Left renal cortex interstitium (tissue), 4 donors: ENCODE data around the gene TMEM164. TPM values are rescaled to one million over a fixed set of nuclear protein-coding genes. Genes with fewer than 3 reads are reported as not detected.
A peak's percentile ranks its signal among the peaks of the same experiment; 100 is the strongest.
"Not testable (repeated sequence)": the region's sequence is repeated elsewhere in the genome, so short reads cannot be mapped to it uniquely, and the experiment has no call there.

Experiments
- DNase-seq, 4 donors: peaks; one replicate each; pipeline ENCODE4 v3.0.0-alpha.2; 2013; ENCODE audit warnings: low read depth in 4 of 4, low spot score in 2 of 4, missing footprints in 1 of 4
- polyA plus RNA-seq, 4 donors: library from polyadenylated mRNA; unstranded; fragments of 120-200 nt; gene quantifications; one replicate each; pipeline ENCODE4 v1.2.1, GENCODE V29; 2013; ENCODE audit not compliant: insufficient read length in 4 of 4

Gene TMEM164
- polyA plus RNA-seq, 4 donors = 34.6 to 39.9 (median 36.7) TPM

DNA sequence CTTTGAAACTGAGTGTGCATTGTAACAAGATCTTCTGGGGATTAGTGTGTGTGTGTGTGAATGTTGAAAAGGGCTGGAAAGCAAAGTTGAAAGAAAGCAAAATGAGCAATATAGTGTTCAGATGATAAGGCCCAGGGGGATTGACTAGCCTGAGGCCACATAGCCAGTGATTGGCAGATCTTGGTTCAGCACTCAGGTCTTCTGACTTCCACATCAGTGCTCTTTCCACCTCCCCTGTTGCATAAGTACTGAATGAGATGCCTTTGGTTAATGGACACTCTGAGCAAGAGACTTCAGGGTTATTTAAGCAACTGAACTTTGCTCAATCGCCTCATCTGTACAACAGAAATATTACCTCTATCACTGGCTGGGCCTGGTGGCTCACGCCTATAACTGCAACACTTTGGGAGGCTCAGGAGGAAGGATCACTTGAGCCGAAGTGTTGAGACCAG lies 120.4 kb downstream of the TMEM164 start:
- DNase-seq = no peak

DNA sequence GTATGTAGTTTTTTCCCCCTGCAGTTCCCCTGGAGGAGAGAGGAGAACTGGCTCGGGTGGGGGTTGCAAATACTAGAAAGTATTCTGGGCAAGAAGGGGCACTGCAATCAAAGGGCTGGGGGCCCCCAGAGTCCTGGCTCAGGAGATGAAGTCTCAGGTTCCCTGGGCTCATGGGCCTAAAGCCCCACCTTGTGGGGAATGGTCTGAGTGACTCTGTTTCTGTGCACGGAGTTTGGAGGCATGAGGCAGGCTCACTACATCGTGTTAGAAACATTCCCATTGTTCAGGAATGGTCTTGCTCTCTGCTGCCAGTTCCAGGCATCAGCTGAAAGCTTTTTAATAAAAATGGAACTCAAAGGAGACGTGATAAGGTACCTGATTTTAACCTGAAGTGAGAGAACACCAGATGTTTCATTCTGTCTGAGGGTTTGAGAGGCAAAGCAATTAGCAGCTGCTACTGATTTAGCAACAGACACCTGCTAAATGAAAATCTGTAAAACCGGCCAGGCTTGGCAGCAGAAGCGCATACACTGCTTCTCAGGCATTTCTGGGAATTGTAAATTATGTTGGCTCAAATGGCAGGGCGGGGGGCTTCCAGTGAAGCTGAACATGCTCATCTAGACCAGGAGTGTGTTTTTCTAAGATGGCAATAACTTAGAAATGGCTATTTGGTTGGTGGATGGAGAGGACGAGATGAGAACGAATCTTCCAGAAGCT lies 122.7 kb downstream of the TMEM164 start:
- DNase-seq = no peak

DNA sequence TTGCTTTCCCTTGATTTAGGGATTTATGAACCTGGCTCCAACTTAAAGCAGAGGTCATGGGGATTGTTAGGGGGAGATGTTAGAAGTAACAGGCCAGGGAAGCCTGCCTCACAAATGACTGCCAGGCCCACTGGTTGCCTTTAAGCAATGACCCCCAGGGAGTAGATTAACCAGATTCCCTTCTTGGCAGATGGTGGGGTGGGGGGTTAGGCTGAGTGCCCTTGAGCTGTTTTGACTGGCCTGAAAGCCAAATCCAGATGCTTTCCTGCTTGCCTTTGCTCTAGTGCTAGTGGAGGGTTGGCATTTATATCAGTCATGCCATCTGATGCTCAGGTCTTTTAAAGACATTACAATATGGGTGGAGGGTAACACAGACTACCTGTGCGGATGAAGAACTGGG lies 128.1 kb downstream of the TMEM164 start:
- no peak for DNase-seq

DNA sequence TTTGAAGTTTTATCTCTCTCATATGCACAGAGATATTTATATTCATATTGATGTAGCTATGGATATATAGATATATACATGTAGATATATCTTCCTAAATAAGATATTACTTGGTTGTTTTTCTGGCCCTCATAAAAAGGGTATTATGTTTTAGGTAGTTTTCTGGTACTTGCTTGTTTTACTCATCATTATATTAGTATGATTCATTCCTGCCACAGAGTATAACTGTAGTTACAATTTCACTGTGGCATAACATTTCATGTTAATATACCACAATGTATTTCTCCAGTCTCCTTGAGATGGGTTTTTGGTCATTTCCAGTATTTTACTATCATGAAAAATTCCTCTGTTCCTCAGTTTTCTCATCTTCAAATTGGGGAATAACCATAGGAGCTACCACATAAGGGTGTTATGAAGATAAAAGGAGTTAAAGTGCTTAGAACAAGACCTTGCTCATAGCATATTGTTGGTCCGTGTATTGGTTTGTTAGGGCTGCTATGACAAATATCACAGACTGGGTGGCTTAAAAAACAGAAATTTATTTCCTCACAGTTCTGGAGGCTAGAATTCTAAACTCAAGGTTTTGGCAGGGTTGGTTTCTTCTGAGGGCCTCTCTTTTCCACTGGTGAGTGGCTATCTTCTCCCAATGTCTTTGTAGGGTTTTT lies 129.7 kb downstream of the TMEM164 start:
- no peak for DNase-seq

DNA sequence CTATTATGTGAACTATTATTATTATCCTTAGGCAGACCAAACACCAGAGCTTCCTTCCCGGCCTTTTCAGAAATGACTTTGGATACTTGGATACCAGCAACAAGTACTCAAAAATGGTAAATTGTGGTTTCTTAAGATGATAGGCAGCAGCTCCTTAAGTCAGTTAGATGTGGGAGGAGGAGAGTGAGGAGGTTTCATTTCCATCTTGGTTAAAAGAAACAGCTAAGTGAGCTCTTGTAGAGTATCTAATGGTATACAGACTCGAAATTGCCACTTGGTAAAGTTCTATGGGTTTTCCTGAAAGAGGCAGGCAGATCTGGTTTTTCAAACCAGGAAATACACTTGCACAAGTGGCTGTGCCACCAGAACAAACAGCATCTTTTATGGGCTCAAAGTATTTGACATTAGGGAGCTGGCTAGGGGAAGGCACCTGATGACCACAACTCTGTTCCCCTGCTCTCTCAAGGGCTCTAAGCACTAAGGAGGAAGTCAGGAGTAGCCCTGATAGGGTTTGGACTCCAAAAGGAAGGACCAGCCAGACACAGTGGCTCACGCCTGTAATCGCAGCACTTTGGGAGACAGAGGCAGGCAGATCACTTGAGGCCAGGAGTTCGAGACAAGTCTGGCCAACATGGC lies 130.9 kb downstream of the TMEM164 start:
- no peak for DNase-seq

DNA sequence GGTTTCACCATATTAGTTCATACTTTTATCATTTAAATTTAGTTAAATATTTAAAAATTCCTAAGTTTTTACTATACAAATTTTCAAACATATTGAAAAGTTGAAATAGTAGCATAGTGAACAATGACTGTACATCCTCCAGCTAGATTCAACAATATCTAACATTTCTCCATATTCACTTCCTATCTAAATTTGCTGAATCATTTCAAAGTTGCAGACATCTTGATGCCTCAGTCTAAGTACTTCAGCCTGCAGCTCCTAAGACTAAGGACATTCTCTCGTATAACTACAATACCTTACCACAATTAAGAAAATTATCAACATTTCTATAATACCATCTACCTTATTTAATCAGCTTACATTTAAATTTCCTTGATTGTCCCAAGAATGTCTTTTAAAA lies 132.7 kb downstream of the TMEM164 start:
- DNase-seq = no peak

DNA sequence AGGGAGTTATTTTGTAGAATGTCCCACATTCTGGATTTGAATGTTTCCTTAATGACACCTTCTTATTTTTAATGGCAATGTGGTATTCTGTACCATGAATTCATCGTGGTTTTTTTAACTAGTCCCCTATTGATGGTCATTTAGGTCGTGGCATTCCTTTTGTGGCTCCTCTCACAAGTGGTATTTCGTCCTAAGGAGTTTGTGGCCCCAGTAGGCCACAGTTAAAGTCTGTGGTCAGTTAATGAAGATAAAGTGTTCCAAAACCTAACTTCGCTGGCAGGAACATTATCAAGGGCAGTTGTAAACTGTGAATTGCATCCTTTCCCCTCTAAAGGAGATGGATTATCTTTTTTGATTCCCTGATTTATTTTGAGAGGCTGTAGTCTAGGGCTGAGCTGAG lies 133.2 kb downstream of the TMEM164 start:
- no peak for DNase-seq

DNA sequence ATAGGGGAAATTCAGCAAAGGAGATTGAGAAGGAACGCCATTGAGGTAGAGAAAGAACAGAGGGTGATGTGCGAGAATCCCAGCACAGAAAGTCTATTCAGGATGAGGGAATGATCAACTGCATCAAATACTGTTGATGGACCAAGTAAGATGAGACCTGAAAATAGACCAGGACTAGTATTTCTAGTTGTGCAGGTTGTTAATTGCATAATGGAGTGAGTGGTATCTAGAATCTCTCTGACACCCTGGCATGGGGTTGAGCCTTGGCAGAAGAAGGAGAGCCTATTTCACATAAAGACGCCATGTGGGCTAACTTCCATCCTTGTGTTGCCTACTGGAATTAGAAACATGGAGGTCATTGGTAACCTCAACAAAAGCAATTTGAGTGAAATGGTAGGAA lies 135.6 kb downstream of the TMEM164 start:
- no peak for DNase-seq

DNA sequence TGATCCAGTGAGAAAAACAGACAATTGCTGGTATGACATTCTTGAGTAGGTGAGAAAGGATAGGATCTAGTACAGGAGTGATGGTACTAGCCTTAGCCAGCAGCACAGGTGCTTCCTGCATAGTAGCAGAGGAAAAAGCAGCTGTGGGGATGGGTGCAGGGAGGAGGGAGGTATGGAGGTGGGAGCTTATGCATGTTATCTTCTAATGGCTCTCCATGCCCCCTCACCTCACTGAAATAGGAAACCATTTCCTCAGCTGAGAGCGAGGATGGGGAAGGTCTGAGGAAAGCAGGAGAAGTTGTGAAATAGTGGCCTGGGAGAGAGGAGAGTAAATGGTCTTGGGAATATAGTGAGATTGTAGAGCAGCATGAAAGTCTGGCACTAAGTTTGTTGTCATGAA lies 136.3 kb downstream of the TMEM164 start:
- DNase-seq = no peak

DNA sequence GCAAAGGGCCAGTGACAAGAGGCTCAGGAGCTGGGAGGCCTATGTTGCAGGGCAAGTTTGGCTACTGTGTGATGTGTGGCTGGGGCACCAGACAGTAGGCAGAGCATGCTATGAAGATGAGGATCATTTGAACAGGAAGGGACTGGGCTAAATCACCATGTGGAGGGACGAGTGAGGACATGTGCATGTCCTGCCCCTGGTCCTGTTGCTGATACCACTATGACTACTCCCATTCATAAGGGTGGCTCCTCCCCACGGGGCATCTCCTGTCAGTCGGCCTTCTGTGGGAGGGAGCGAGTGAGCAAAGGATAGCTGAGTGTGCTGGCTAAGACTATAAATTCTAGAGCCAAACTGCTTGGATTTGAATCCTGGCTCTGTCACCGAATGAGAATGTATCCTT lies 139.2 kb downstream of the TMEM164 start:
- DNase-seq = no peak

DNA sequence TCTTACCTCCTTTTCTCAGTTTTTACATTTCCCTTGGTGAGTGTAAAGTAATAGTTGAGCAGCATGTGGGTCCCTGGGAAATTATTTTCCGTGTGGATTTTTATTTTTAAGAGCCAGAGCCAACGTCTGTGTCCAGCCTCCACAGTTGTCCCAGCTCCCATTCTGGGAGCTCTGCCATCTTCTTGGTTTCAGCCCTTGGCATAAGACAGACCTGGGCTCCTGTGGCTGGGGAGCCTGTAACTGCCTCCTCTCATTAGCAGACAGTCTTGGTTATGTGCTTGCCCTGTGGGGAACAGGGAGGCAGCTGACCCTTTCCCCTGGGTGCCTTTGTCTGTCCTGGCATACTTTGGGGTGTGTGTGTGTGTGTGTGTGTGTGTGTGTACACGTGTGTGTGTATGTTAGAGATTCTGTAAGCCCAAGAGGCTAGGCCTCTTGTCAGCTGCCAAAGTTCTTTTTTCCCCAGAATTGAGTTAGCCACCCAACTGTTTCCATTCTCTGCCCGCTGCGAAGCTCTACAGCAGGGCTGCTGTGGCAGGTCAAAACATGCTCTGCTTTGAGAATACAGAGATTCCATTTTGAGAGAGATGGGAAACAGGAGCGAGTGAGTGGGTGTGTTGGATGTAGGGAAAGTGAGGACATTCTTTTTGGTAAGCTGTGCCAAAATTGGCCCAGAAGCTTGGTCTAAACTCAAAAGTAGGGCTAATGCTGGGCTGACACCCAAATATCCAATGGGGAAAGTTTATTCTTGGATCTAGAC lies 140.7 kb downstream of the TMEM164 start:
- DNase-seq = no peak

DNA sequence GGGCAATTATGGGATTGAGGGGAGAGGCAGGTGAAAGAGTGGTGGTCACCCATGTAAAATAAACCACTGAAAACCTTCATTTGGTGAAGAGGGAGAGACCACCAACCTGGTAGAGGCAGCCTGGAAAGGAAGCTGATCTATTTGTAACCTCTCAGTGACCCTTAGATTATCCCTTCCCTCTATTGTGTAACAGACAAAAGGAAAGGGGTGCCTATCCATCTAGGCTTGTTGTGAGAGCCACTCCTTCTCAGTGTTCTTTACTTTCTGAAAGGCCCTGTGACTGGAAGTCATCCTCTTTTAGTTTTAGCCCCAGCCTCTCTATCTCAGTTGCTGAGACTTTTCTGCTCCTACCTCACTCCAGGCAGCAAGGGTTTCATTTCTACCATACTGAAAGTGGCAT lies 142.4 kb downstream of the TMEM164 start:
- DNase-seq = no peak

DNA sequence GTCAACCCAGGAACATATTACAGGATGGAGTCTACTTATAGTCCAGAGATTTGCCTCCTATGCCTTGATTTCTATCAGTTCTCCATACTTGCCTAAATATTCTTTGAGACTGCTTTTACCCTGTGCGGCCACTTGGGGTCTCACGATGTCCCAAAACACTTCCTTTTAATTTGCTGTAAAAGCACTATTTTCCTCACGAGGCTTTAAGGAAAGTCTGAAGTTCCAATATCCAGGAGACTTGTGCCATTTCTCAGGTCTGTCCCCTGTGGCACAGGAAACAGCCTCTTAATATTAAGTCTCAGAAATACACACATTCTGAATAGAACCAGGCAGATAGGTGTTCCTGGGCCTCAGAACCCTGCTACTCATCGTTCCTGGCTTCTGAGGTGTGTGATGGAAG lies 142.9 kb downstream of the TMEM164 start:
- DNase-seq = no peak

DNA sequence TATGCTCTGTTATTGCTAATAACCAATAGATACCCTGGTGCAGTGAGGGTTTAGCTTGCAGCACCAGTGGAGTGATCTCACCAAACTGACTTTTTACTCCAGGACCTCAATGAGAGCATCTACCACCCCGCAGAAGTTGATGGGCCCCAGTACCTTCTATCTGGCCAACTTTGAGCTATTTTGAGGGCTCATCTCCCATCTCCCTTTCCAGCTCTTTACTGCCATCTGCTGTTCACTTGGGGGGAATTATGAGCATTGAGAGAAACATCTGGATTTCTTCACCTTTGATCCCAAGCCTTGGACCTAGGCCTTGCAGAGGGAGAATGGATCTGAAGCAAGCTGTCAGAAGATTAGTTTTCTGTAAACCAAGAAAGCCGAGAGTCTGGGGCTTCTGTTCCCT lies 143.6 kb downstream of the TMEM164 start:
- DNase-seq = peak in 2 of 4 donors; percentile 13 to 50

DNA sequence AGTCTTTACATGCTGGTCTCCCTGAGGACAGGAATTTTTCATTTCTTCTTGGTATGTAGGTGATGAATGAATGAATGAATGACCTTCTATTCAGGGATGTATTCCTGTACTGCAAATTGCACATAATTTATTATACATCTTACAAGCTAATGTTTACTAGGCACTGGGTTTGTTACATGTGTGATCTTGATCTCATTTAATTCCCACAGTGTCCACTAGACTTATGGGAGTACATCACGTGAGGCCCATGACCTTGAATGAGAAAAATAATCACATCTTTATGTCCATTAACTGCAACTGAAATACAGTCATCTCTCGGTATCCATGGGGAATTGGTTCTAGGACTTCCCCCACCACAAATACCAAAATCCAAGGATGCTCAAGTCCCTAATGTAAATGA lies 150.3 kb downstream of the TMEM164 start:
- DNase-seq = no peak

DNA sequence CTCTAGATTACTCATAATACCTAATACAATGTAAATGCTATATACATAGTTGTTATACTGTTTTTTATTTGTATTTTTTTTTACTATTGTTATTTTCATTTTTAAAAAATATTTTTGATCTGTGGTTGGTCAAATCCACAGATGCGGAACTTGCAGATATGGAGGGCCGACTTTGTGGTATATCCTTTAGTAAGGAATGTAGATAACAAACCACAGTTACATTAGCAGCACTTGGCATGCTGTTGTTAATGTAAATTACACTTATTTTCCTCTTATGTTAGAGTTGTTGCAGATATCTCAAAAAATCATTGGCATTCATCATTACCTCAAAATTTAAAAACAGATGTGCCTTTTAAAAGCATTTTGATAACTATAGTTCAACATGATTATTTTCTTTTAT lies 151.0 kb downstream of the TMEM164 start:
- DNase-seq = no peak

DNA sequence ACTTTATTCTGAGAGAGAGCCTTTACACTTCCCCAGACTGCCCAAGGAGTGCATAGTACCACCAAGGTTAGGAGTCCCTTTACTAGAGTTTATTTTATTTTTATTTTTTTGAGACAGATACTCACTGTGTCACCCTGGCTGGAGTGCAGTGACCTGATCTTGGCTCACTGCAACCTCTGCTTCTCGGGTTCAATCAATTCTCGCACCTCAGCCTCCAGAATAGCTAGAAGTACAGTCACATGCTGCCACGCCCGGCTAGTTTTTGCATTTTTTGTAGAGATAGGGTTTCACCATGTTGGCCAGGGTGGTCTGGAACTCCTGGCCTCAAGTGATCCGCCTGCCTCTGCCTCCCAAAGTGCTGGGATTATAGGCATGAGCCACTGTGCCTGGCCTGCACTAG lies 151.4 kb downstream of the TMEM164 start:
- DNase-seq = not testable (repeated sequence)

DNA sequence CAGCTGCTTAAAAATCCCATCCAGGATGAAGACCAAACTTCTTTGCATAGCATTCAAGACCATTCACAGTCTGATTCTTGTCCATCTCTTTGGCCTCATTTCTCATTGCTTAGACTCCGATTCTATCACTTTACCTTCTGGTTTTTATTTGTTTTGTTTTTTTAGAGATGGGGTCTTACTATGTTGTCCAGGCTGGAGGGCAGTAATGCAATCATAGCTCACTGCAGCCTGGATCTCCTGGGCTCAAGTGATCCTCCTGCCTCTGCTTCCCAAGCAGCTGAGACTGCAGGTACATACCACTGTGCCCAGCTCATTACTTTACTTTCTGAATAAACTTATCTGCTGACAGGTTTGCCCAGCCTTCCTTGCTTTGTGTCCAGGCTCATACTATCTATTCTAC lies 152.8 kb downstream of the TMEM164 start:
- no peak for DNase-seq

DNA sequence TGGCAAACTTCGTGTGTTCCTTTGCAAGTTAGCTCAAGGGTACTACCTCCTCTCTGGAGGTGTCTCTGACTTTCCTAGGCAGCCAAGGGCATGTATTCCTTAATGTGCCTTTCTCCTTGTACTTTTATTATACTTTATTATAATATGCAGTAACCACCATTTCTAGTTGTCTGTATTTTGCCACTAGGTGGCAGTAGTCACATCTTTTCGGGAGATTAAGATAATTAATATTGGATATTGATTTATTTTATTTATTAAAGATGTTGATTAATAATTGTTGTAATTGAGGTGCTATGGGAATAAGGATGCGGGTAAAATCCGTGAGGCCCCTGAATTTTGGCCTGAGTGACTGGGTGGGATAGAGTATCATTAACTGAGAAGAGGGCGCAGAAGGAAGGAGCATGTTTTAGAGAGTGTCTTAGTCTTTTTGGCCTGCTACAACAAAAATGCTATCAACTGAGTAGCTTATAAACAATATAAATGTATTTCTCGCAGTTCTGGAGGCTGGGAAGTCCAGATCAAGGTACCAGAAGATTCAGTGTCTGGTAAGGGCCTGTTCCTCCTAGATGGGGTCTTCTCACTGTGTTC lies 153.3 kb downstream of the TMEM164 start:
- DNase-seq = no peak

DNA sequence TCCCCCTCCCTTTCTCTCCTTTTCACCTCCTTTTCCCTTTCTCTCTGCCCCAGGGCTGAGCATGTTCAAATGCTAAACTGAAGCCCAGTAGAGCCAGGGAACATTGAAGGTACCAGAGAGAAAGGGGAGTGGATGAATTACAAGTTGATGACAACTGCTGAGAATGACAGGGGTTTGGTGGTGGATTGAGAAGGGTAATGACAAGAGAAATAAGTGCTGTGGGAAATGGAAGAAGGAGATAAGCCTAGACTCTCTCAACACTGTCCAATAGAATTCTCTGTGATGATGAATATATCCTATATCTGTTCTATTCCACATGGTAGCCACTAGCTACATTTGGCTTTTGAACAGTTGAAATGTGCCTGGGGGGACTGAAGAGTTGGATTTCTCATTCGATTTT lies 154.5 kb downstream of the TMEM164 start:
- no peak for DNase-seq

DNA sequence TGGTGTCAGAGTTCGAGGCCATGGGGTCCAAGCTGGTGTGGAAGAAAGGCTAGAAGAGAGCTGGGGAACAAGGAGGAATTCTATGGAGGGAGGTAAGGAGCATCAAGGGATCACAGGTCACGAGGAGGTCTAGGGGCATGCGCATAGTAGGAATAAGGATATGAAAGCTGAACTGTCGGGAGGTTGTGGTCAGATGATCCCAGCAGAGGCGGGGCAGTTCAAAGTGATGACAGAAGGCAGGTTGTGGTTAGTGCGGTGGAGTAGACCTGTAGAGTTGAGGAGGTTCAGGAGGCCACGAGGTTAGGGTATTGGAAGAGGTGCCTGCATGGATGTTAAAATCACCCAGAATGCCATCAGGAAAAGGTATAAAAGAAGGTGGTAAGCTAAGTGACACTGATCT lies 156.3 kb downstream of the TMEM164 start:
- DNase-seq = no peak
